H9 (cell line): Measurements from ENCODE around the gene HEPN1. TPM values are rescaled to one million over a fixed set of nuclear protein-coding genes. Genes with fewer than 3 reads are reported as not detected.

Source experiments
- DNase-seq: peaks from one replicate; pipeline ENCODE4 v3.0.0-alpha.2; 2017
- H2AFZ ChIP-seq: one replicate; pipeline ENCODE4 v1.6.1; 2013; ENCODE audit warnings: mild to moderate bottlenecking, low read length, control low read depth, moderate library complexity
- H2AK5ac ChIP-seq: 2 replicates; pipeline ENCODE4 v1.6.1; 2013; ENCODE audit warnings: low read length, control low read depth, mixed read lengths; ENCODE audit not compliant: insufficient read length
- H2BK120ac ChIP-seq: one replicate; pipeline ENCODE4 v1.6.1; 2013; ENCODE audit warnings: low read depth, mild to moderate bottlenecking, low read length, control low read depth, inconsistent platforms; ENCODE audit not compliant: poor library complexity, severe bottlenecking
- H2BK12ac ChIP-seq: 2 replicates; pipeline ENCODE4 v1.6.1; 2013; ENCODE audit warnings: low read length, control low read depth, mixed read lengths, low read depth; ENCODE audit not compliant: insufficient read length
- H2BK15ac ChIP-seq: 2 replicates; pipeline ENCODE4 v1.6.1; 2013; ENCODE audit warnings: low read depth, low read length, control low read depth
- H2BK20ac ChIP-seq: one replicate; pipeline ENCODE4 v1.6.1; 2013; ENCODE audit warnings: low read depth, mild to moderate bottlenecking, low read length, control low read depth, inconsistent platforms; ENCODE audit not compliant: poor library complexity, severe bottlenecking
- H2BK5ac ChIP-seq: 2 replicates; pipeline ENCODE4 v1.6.1; 2013; ENCODE audit warnings: low read length, control low read depth, mixed read lengths; ENCODE audit not compliant: insufficient read length
- H3K14ac ChIP-seq: 2 replicates; pipeline ENCODE4 v1.6.1; 2013; ENCODE audit warnings: low read length, control low read depth; ENCODE audit not compliant: insufficient read depth
- H3K18ac ChIP-seq: 2 replicates; pipeline ENCODE4 v1.6.1; 2013; ENCODE audit warnings: low read depth, mild to moderate bottlenecking, mixed read lengths, low read length, control low read depth; ENCODE audit not compliant: insufficient read length
- H3K23ac ChIP-seq: 2 replicates; pipeline ENCODE4 v1.6.1; 2013; ENCODE audit warnings: low read length, control low read depth, mixed read lengths, low read depth; ENCODE audit not compliant: insufficient read length
- H3K23me2 ChIP-seq: 2 replicates; pipeline ENCODE4 v1.6.1; 2013; ENCODE audit warnings: low read depth, mild to moderate bottlenecking, mixed read lengths, low read length, control low read depth; ENCODE audit not compliant: insufficient read length, poor library complexity, severe bottlenecking
- H3K27ac ChIP-seq: 2 replicates; pipeline ENCODE4 v1.5.1; 2013; ENCODE audit warnings: low read length, control low read depth, mixed read lengths, low read depth; ENCODE audit not compliant: insufficient read length
- H3K27me3 ChIP-seq: 2 replicates; pipeline ENCODE4 v1.6.1; 2013; ENCODE audit warnings: low read length, control low read depth, inconsistent platforms; ENCODE audit not compliant: insufficient read depth
- H3K4ac ChIP-seq: 2 replicates; pipeline ENCODE4 v1.6.1; 2013; ENCODE audit warnings: low read depth, mild to moderate bottlenecking, control low read depth, inconsistent platforms, low read length, moderate library complexity
- H3K4me1 ChIP-seq: 2 replicates; pipeline ENCODE4 v1.6.1; 2013; ENCODE audit warnings: low read length, control low read depth, inconsistent platforms; ENCODE audit not compliant: insufficient read depth
- H3K4me2 ChIP-seq: 2 replicates; pipeline ENCODE4 v1.6.1; 2013; ENCODE audit warnings: low read length, control low read depth, mixed read lengths; ENCODE audit not compliant: insufficient read length, insufficient read depth
- H3K56ac ChIP-seq: 2 replicates; pipeline ENCODE4 v1.6.1; 2013; ENCODE audit warnings: low read depth, mild to moderate bottlenecking, mixed read lengths, low read length, control low read depth; ENCODE audit not compliant: insufficient read length
- H3K79me1 ChIP-seq: 2 replicates; pipeline ENCODE4 v1.6.1; 2013; ENCODE audit warnings: low read depth, mild to moderate bottlenecking, moderate library complexity, low read length, control low read depth, inconsistent platforms; ENCODE audit not compliant: insufficient read depth, poor library complexity, severe bottlenecking
- H3K79me2 ChIP-seq: 2 replicates; pipeline ENCODE4 v1.6.1; 2013; ENCODE audit warnings: low read length, control low read depth, inconsistent platforms; ENCODE audit not compliant: insufficient read depth
- H3K9ac ChIP-seq: 2 replicates; pipeline ENCODE4 v1.6.1; 2013; ENCODE audit warnings: low read length, control low read depth, mixed read lengths; ENCODE audit not compliant: insufficient read length; ENCODE audit errors: extremely low read depth
- H3K9me3 ChIP-seq: one replicate; pipeline ENCODE4 v1.6.1; 2013; ENCODE audit warnings: low read depth, low read length, inconsistent platforms; ENCODE audit not compliant: control insufficient read depth
- H3T11ph ChIP-seq: one replicate; pipeline ENCODE4 v1.6.1; 2013; ENCODE audit warnings: mild to moderate bottlenecking, low read length, control low read depth, inconsistent platforms
- H4K20me1 ChIP-seq: one replicate; pipeline ENCODE4 v1.6.1; 2013; ENCODE audit not compliant: control insufficient read depth, insufficient read length, insufficient read depth
- H4K5ac ChIP-seq: 2 replicates; pipeline ENCODE4 v1.6.1; 2013; ENCODE audit warnings: low read depth, mild to moderate bottlenecking, mixed read lengths, low read length, control low read depth; ENCODE audit not compliant: insufficient read length
- H4K8ac ChIP-seq: replicated peaks from 2 replicates; pipeline ENCODE4 v1.6.1; 2013; ENCODE audit warnings: low read length, control low read depth, mixed read lengths, low read depth; ENCODE audit not compliant: insufficient read length
- H4K91ac ChIP-seq: 2 replicates; pipeline ENCODE4 v1.6.1; 2013; ENCODE audit warnings: low read depth, mild to moderate bottlenecking, moderate library complexity, mixed read lengths, low read length, control low read depth; ENCODE audit not compliant: insufficient read length
- H3K27ac Mint-ChIP-seq, 3 experiments: 2 replicates in 2 of 3; 3 replicates in 1 of 3; pipeline ENCODE4 v1.8.0; 2020 to 2021; ENCODE audit warnings: mixed read lengths in 3 of 3, mild to moderate bottlenecking in 1 of 3, moderate library complexity in 1 of 3
- H3K27me3 Mint-ChIP-seq: 2 replicates; pipeline ENCODE4 v1.8.0; 2021; ENCODE audit warnings: low read depth, mild to moderate bottlenecking, moderate library complexity, mixed read lengths
- H3K36me3 Mint-ChIP-seq, 3 experiments: 2 replicates in 2 of 3; 3 replicates in 1 of 3; pipeline ENCODE4 v1.8.0; 2020 to 2021; ENCODE audit warnings: low read depth in 3 of 3, mixed read lengths in 3 of 3; ENCODE audit not compliant: insufficient read depth in 1 of 3
- H3K4me1 Mint-ChIP-seq, 2 experiments: 2 replicates each; pipeline ENCODE4 v1.8.0; 2020; ENCODE audit warnings: mixed read lengths in 2 of 2
- H3K4me3 Mint-ChIP-seq, 2 experiments: 2 replicates in 1 of 2; 3 replicates in 1 of 2; pipeline ENCODE4 v1.8.0; 2020 to 2021; ENCODE audit warnings: mild to moderate bottlenecking in 2 of 2, mixed read lengths in 2 of 2, moderate library complexity in 1 of 2
- H3K9me3 Mint-ChIP-seq, 2 experiments: 2 replicates in 1 of 2; 3 replicates in 1 of 2; pipeline ENCODE4 v1.8.0; 2020; ENCODE audit warnings: mild to moderate bottlenecking in 2 of 2, mixed read lengths in 2 of 2, moderate library complexity in 1 of 2
- WGBS: extraction: QIAGEN DNeasy Blood & Tissue Kit; methylation state at CpG from one replicate; pipeline ENCODE4 v1.1.7; 2013; ENCODE audit warnings: missing lambda C conversion rate, low lambda C conversion rate, mixed read lengths; ENCODE audit not compliant: insufficient read length; ENCODE audit errors: extremely low coverage; 5-methylcytosine and 5-hydroxymethylcytosine counted together
- total RNA-seq: library from RNA; stranded (reverse); gene quantifications from 2 replicates; pipeline ENCODE4 v1.2.1, GENCODE V29; 2021
- TF ChIP-seq, protein P1 (sequence below): fragments of 200-600 bp; sonication (generic); conservative IDR thresholded peaks from 3 replicates; pipeline ENCODE4 v1.8.0; 2021; ENCODE audit warnings: antibody characterized with exemption, mild to moderate bottlenecking

The HEPN1 gene
- total RNA-seq, 1 experiment from 2014 or later = not detected

DNA sequence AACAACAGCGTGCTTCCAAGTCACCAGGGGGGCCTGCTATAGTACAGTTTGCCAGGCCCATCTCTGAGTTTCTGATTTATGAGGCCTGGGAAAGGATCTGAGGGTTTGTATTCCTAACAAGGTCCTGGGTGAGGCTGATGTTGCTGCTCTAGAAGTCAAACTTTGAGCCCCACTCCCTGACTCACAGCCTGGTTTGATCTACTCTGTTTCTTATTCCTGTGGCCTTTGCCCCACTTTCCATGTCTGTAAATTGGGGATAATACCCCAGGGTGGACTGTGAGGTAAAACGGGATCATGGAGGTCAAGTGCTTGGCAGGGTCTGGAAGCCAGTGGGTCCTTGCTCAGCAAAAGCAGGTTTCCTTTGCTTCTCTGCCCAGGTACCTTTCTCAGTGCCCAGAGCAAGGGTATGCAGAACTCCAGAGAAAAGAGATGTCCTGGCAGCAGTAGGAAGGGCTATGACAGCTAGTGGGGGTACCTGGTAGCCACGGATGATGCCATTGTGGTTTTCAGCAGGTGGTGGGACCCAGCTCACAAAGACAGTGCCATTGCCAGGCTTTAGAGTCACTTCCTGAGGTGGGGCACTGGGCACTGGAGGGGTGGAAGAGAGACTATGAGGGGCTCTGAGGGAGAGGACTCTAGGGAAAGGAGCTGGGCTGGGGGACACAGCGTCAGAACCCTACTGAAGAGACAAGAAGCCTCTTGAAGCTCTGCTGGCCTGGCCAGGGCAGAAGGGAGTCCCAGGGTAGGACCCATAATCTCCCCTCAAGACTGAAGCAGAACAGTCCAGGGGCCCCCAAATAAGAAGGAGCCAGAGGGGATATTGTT is 24.2 kb upstream of the HEPN1 start:
- no peaks in the 10 kb centered on the region for H4K20me1 ChIP-seq
- H2BK12ac ChIP-seq = no peak overlapping the region
- no peak overlapping the region for H3K56ac ChIP-seq
- no peak overlapping the region for H2BK20ac ChIP-seq
- H3K9me3 Mint-ChIP-seq = no peaks in the 10 kb centered on the region
- no peak overlapping the region for H3K23ac ChIP-seq
- H3K4me1 Mint-ChIP-seq = peaks cover 16 to 17% of the 10 kb centered on the region in 2 experiments
- H3K18ac ChIP-seq = no peak overlapping the region
- no peak overlapping the region for H2BK15ac ChIP-seq
- H3K14ac ChIP-seq = no peak overlapping the region
- no peak overlapping the region for H2AK5ac ChIP-seq
- no peak overlapping the region for H3K27ac ChIP-seq
- no peak overlapping the region for H4K91ac ChIP-seq
- no peak overlapping the region for H3K9ac ChIP-seq
- peaks cover 15% of the 10 kb centered on the region for H3K27me3 Mint-ChIP-seq
- H4K5ac ChIP-seq = no peak overlapping the region
- no peaks in the 10 kb centered on the region for H3K9me3 ChIP-seq
- H3K79me2 ChIP-seq = no peaks in the 10 kb centered on the region
- H3K27me3 ChIP-seq = no peaks in the 10 kb centered on the region
- WGBS = no CpG with 5 or more reads among the region's 4 CpGs
- TF ChIP-seq, protein P1, sequence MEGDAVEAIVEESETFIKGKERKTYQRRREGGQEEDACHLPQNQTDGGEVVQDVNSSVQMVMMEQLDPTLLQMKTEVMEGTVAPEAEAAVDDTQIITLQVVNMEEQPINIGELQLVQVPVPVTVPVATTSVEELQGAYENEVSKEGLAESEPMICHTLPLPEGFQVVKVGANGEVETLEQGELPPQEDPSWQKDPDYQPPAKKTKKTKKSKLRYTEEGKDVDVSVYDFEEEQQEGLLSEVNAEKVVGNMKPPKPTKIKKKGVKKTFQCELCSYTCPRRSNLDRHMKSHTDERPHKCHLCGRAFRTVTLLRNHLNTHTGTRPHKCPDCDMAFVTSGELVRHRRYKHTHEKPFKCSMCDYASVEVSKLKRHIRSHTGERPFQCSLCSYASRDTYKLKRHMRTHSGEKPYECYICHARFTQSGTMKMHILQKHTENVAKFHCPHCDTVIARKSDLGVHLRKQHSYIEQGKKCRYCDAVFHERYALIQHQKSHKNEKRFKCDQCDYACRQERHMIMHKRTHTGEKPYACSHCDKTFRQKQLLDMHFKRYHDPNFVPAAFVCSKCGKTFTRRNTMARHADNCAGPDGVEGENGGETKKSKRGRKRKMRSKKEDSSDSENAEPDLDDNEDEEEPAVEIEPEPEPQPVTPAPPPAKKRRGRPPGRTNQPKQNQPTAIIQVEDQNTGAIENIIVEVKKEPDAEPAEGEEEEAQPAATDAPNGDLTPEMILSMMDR = no peak
- no peak overlapping the region for H4K8ac ChIP-seq
- H3K36me3 Mint-ChIP-seq = no peaks in the 10 kb centered on the region
- H3T11ph ChIP-seq = no peak overlapping the region
- no peak overlapping the region for H2BK120ac ChIP-seq
- H3K4ac ChIP-seq = no peak overlapping the region
- H3K79me1 ChIP-seq = no peaks in the 10 kb centered on the region
- H3K4me1 ChIP-seq = peaks cover 4% of the 10 kb centered on the region; the same call in 1 of the 2 replicates
- H3K23me2 ChIP-seq = no peaks in the 10 kb centered on the region
- H2AFZ ChIP-seq = no peak overlapping the region
- no peak for DNase-seq
- H2BK5ac ChIP-seq = no peak overlapping the region
- no peak overlapping the region for H3K27ac Mint-ChIP-seq
- no peak overlapping the region for H3K4me2 ChIP-seq
- H3K4me3 Mint-ChIP-seq = no peak overlapping the region
